DMS79 (cell line): ENCODE measurements around the gene CCDC92B.
"Not testable (repeated sequence)": the region's sequence is repeated elsewhere in the genome, so short reads cannot be mapped to it uniquely, and the experiment has no call there.

Source experiments
- DNase-seq: peaks from one replicate; lab custom pipeline; 2025; lab: John Stamatoyannopoulos, UW

CCDC92B gene

DNA sequence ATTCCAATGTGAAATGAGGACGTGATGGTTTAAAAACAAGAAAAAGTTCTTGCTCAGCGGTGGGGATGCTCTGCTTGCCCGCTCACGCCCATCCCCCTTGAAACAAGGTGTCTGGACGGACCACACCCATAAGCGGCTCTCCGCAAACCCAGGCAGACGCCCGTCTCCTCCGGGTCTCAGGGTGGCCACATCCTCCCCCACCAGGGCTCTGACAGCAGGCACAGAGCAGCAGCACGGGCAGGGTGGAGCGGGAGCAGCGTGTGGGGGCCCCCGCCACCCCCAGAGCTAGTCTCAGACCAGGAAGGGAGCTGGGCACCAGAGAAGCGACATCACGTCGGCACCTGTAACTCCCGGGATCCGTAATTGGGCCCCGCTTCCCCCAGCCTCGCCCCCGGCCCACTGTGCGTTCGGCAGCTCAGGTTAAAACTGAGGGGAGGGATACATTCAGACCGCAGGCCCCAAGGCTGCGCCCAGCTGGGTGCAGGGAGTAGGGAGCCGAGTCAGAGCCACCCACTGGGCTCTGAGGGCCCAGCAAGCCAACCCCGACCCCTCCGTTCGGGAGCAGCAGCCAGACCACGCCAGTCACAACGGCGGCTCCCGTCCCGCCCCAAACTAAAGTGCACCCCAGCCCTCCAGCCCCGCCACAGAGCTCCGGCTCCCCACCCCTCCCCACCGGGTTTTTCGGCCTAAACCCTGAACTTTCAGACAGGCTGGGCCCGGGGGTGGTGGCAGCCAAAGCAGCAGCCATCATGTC lies 59.9 kb downstream of the CCDC92B start:
- DNase-seq: no peak

- DNase-seq: no peak
These were observed 60.8 kb downstream of the CCDC92B start for GRCh38 chr17:2688351-2689342.

DNA sequence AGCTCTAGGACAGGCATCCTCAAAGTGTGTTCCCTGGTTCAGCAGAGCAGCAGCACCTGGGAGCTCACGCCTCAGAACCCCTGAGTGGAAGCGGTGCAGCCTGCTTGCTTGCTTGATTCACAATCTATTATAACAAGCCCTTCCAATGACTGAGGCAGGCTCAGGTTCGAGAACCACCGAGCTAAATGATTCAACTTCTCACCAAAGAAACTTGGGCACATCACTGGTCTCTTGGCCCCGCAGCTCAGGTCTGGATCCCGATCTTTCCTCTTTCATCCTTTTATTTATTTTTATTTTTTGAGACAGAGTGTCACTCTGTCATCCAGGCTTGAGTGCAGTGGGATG lies 62.4 kb downstream of the CCDC92B start:
- no peak for DNase-seq

- no peak for DNase-seq
These were observed 63.8 kb downstream of the CCDC92B start for GRCh38 chr17:2685696-2686095.

GRCh38 chr17:2684549-2684948 lies 64.9 kb downstream of the CCDC92B start:
- no peak for DNase-seq

GRCh38 chr17:2683912-2684311 lies 65.5 kb downstream of the CCDC92B start:
- DNase-seq: no peak

GRCh38 chr17:2682176-2682938 lies 67.1 kb downstream of the CCDC92B start:
- no peak for DNase-seq

DNA sequence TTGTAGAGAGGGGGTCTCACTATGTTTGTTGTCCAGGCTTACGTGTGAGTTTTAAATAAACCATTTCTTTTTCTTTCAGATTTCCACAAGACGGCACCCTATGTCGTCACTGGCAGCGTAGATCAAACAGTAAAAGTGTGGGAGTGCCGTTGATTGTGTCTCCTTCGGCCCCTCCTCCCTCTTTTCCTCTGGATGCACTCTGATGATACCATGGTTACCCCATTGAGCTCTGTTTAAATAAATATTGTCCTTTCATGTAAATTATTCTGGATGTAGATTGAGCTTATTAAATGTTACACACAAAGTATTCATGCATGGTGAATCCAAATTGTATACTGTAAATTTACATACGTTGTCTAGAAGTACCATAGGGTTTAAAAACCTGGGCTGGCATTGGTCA lies 67.8 kb downstream of the CCDC92B start:
- no peak for DNase-seq

- DNase-seq: no peak
These were observed 68.5 kb downstream of the CCDC92B start for GRCh38 chr17:2680961-2681360.

DNA sequence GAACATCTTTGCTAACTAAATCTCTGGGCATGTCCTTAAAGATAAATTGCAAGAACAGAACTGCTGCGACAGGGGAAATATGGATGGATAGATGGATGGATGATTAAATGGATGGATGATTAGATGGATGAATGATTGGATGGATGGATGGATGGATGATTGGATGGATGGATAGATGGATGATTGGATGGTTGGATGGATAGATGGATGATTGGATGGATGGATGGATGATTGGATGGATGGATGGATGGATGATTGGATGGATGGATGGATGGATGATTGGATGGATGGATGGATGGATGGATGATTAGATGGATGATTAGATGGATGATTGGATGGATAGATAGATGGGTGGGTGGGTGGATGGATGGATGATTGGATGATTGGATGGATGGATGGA lies 70.2 kb downstream of the CCDC92B start:
- not testable (repeated sequence) for DNase-seq
